DND-41 (cell line): ENCODE measurements around the gene UBE2U.

Source experiments
- CTCF ChIP-seq: IDR thresholded peaks from 2 replicates; pipeline ENCODE4 v1.5.1; 2012; ENCODE audit warnings: borderline replicate concordance, low read length, moderate library complexity, mild to moderate bottlenecking; ENCODE audit not compliant: poor library complexity, severe bottlenecking; ENCODE audit errors: extremely low read depth
- EZH2 ChIP-seq: IDR thresholded peaks from 3 replicates; pipeline ENCODE4 v1.6.1; 2012; ENCODE audit warnings: borderline replicate concordance, low read depth, mild to moderate bottlenecking, moderate library complexity, low read length, inconsistent platforms; ENCODE audit not compliant: severe bottlenecking

- no peak for TF ChIP-seq CTCF
- TF ChIP-seq EZH2, result no peak
Measured at GRCh38 chr1:64229307-64229706, 25.9 kb downstream of the UBE2U start.
